ENCODE data around the gene DOHH. TPM values are rescaled to one million over a fixed set of nuclear protein-coding genes. Genes with fewer than 3 reads are reported as not detected.

Gene DOHH
- total RNA-seq, 4 donors from 2014 or later, result 1.2 to 10.4 (median 4.7) TPM

DNA sequence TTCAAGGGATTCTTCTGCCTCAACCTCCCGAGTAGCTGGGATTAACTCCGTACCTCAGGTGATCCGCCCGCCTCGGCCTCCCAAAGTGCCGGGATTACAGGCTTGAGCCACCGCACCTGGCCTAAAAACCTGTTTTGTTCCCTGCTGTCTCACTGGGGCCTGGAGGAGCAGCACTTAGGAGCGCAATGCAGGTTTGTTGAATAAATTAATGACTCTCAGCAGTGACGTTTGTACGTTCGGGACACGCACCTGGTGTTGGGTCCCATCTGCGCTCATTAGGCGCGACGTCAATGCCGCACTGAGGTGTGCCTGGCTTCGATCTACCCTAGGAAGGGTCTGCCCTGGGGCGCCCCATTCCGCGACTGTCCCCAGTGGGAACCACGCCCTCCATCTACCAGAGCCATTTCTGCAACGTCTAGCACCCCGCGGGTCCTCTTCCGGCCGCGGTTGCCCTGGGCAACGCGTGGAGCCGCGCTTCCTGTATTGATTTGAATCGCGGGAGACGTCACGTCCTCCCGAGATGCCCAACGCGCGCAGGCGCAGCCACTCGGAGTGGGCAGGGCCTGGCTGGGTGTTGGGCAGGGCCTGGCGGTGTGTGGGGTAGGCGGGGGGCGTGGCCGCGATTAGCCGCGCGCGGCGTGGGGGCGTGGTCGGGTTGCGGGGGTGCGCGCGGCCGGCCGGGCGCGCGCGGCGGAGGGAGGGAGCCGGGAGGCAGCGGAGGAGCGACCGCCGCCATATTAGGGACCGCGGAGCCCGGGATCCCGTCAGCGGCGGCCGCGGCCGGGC, 5.3 kb upstream of the DOHH start, which contains the start of gene FZR1:
Gene FZR1, plus strand, starts transcription at position 714 of the 786 bp plus-strand sequence. CDS start 16,679 bp downstream, outside the sequence.
- intact Hi-C loops (cut with DNase I; ENCODE audit: low total_unique reads), result no loop called here
- H3K27me3 ChIP-seq, result no peaks in the 10 kb centered on the region
- H3K4me3 ChIP-seq, result peak within 1 kb of the TSS; percentile 56 to 100
- H3K9me3 ChIP-seq, result no peaks in the 10 kb centered on the region
- H3K27ac ChIP-seq, result peak within 1 kb of the TSS; percentile 79 to 90
- peak; percentile 98 to 99 for DNase-seq
- H3K36me3 ChIP-seq, result no peaks in the 10 kb centered on the region
- peaks cover 0 to 3% of the 10 kb centered on the region in 2 donors for H3K4me1 ChIP-seq
- TF ChIP-seq, protein P1, sequence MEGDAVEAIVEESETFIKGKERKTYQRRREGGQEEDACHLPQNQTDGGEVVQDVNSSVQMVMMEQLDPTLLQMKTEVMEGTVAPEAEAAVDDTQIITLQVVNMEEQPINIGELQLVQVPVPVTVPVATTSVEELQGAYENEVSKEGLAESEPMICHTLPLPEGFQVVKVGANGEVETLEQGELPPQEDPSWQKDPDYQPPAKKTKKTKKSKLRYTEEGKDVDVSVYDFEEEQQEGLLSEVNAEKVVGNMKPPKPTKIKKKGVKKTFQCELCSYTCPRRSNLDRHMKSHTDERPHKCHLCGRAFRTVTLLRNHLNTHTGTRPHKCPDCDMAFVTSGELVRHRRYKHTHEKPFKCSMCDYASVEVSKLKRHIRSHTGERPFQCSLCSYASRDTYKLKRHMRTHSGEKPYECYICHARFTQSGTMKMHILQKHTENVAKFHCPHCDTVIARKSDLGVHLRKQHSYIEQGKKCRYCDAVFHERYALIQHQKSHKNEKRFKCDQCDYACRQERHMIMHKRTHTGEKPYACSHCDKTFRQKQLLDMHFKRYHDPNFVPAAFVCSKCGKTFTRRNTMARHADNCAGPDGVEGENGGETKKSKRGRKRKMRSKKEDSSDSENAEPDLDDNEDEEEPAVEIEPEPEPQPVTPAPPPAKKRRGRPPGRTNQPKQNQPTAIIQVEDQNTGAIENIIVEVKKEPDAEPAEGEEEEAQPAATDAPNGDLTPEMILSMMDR (IDR thresholded peaks at IDR 0.05), result peak in 1 of 4 experiments; percentile 42
- TF ChIP-seq POLR2A (IDR thresholded peaks at IDR 0.05), result peak; percentile 62 to 84

DNA sequence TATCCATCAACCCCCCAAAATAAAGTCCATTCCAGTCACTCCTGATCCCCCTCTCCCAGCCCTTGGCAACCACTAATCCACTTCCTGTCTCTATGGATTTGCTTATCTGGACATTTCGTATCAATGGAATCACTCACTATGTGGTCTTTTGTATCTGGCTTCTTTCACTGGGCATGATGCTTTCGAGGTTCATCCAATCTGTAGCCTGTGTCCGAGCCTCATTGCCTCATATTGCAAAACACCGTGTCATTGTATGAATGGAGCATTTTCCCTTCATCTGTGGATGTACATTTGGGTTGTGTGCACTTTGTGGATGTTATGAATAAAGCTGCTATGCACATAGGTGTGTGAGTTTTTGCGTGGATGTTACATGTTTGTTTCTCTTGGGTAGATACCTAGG, 4.3 kb upstream of the DOHH start:
- Histone ChIP-seq H3K36me3 (no peaks in the 10 kb centered on the region), H3K4me3 (no peak overlapping the region), H3K4me1 (peaks cover 0 to 5% of the 10 kb centered on the region in 2 donors), H3K9me3 (no peaks in the 10 kb centered on the region), H3K27ac (no peak overlapping the region), H3K27me3 (no peaks in the 10 kb centered on the region)
- DNase-seq, result no peak
- TF ChIP-seq POLR2A (IDR thresholded peaks at IDR 0.05), result no peak
- TF ChIP-seq, protein P1 (IDR thresholded peaks at IDR 0.05), result no peak
- intact Hi-C loops (cut with DNase I; ENCODE audit: low total_unique reads), result no loop called here

DNA sequence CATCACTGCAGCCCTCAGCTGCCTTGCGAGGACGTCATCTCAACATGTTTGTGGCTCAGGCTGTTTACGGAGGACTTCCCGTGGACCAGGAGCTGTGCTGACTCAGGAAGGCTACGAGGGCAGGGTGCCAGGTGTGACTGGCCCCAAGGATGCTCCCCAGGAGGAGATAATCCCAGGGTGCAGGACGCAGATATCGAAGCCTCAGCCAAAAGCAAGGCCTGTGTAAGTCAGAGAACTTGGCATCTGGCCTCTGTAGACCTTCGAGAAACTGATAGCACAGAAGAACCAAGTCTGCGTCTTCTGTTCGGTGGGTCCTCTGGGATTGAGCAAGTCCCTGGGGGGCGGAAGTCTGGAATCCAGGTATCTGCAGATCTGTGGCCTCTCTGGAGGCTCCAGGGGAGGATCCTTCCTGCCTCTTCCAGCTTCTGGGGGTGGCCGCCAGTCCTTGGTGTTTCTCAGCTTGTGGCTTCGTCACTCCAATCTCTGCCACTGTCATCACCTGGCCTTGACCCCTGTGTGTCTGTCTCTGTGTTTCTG, 2.6 kb upstream of the DOHH start:
- Histone ChIP-seq H3K27ac (no peak overlapping the region), H3K4me1 (peaks cover 0 to 10% of the 10 kb centered on the region in 2 donors), H3K27me3 (no peaks in the 10 kb centered on the region), H3K4me3 (no peak overlapping the region), H3K9me3 (no peaks in the 10 kb centered on the region), H3K36me3 (no peaks in the 10 kb centered on the region)
- intact Hi-C loops (cut with DNase I; ENCODE audit: low total_unique reads), result no loop called here
- no peak for TF ChIP-seq POLR2A (IDR thresholded peaks at IDR 0.05)
- TF ChIP-seq, protein P1 (IDR thresholded peaks at IDR 0.05), result no peak
- DNase-seq, result no peak

DNA sequence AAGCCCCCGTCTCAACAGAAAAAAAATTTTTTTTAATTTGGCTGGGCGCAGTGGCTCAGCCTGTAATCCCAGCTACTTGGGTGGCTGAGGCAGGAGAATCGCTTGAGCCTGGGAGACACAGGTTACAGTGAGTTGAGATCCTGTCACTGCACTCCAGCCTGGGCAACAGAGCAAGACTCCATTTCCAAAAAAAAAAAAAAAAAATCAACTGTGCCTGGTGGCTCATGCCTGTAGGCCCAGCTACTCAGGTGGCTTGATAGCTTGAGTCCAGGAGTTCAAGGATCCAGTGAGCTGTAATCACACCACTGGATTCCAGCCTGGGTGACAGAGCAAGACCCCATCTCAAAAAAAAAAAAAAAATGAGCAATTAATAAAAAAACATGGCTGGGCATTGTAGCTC, 1.3 kb upstream of the DOHH start:
- Histone ChIP-seq H3K27ac (no peak overlapping the region), H3K36me3 (no peaks in the 10 kb centered on the region), H3K9me3 (no peaks in the 10 kb centered on the region), H3K27me3 (no peaks in the 10 kb centered on the region), H3K4me1 (peaks cover 0 to 6% of the 10 kb centered on the region in 2 donors), H3K4me3 (no peak overlapping the region)
- no peak for DNase-seq
- TF ChIP-seq POLR2A (IDR thresholded peaks at IDR 0.05), result no peak
- TF ChIP-seq, protein P1 (IDR thresholded peaks at IDR 0.05), result no peak
- intact Hi-C loops (cut with DNase I; ENCODE audit: low total_unique reads), result no loop called here
